ENCODE measurements around the gene KASH5.

Gene KASH5

DNA sequence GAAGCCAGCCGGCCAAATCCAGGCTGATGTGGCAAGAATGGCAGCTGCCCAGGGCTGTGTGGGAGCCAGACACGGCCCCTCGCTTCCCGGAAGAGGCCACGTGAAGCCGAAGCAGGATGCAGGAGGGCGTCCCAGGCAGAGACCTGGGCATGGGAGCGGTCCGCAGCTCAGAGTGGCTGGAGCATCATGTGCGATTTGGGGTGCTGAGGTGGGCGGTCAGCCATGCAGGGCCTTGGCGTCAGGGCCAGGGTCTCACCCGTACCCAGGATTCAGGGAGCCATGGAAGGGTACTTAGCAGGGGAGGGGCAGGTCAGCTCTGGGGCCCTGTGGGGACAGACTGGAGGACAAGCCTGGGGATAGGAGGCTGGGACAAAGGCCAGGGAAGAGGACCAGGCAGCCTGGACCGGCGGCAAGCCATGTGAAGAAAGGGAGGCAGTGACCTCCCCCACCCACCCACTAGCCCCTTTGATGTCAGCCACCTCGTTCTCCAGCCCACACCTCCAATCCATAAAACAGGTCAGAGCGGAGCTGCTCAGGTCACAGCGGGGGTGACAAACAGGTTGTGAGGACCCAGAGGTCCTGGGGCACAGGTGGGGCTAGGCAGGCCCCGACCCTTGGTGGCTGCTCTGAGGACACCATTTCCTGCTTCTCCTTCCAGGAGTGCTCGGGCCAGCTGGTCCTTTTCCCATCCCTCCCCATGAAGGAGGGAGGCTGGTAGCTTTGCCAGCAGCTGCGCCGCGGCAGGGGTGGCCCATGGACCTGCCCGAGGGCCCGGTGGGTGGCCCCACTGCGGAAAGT, 2.3 kb downstream of the KASH5 start:
- no peak for DNase-seq
- in situ Hi-C loops (cut with HindIII; ENCODE audit: low pct_ligation_motif_present, low pct_unique_long_range_greater_than_20kb, low sequenced_read_pairs) = no loop called here

DNA sequence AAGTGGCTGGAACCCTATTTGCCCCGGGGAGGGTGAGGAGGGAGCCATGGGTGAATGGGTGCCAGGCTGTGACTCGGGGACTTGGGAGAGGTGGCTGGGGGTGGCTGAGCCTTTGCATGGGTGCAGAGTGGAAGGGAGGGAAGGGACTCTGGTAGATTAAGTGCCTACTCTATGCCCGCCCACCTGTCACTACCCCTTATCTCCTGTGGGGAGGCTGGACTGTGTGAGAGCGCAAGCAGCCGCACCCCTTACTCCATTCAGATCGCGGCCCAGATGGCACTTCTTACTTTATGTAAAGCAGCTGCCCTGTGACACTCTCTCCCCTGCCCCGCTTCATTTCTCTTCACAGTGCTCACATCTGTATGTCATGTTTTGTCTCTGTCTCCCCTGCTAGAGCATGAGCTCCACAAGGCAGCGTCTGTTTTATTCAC, 2.9 kb downstream of the KASH5 start:
- in situ Hi-C loops (cut with HindIII; ENCODE audit: low pct_ligation_motif_present, low pct_unique_long_range_greater_than_20kb, low sequenced_read_pairs) = no loop called here
- no peak for DNase-seq

DNA sequence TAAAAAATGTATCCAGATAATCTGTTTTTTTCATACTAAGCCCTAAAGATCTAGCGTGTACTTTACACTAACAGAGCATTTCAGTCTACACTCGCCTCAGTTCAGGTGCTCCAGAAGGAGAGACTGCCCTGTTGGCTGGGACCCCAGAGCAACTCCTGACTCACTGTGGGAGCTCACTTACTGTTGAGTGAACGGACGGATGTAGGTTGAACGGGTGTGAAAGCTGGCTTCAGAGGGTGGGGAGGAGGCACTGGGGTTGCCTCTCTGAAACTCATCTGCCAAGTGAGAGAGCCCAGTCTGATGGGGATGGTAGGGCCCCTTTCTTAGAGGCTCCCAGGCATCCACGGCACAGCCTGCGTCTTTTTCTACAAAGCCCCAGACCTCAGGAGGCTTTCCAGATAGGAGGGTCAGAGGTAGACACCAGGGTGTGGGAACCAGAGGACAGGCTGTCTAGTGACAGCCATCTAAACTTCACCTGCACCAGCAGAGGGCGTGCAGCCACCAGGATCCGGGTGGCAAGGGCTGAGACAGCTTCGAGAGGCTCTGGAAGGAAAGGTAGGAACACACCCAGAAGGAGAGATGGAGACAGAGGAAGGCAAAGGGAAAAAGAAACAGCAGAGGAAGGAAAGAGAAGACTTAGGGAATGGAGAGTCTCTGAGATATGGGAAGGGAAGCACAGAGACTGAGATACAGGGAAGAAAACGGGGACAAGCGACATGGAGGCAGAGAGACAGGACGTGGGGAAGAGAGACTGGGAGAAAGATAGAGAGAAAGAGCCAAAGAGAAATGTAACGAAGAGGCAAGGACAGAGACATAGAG, 3.7 kb downstream of the KASH5 start:
- DNase-seq = peak; percentile 73
- in situ Hi-C loops (cut with HindIII; ENCODE audit: low pct_ligation_motif_present, low pct_unique_long_range_greater_than_20kb, low sequenced_read_pairs) = no loop called here

DNA sequence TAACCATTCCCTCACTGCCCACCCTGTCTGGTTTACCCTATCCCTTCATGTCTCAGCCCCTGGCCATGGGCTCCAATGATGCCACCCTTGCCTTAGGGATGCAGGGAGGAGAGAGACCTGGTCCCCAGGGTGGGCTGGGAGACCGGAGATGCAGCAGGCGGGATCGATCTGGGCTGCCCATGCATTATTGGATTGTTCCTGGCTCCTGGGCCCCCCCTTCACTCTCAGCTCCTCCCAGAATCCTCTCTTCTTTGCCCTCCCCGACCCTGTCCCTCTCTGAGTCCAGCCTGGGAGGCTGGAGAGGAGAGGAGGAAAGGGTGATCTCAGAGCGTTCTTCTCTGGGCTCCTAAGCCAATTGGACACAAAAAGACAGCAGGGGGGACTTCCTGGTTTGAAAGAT, 5.8 kb downstream of the KASH5 start:
- in situ Hi-C loops (cut with HindIII; ENCODE audit: low pct_ligation_motif_present, low pct_unique_long_range_greater_than_20kb, low sequenced_read_pairs) = no loop called here

DNA sequence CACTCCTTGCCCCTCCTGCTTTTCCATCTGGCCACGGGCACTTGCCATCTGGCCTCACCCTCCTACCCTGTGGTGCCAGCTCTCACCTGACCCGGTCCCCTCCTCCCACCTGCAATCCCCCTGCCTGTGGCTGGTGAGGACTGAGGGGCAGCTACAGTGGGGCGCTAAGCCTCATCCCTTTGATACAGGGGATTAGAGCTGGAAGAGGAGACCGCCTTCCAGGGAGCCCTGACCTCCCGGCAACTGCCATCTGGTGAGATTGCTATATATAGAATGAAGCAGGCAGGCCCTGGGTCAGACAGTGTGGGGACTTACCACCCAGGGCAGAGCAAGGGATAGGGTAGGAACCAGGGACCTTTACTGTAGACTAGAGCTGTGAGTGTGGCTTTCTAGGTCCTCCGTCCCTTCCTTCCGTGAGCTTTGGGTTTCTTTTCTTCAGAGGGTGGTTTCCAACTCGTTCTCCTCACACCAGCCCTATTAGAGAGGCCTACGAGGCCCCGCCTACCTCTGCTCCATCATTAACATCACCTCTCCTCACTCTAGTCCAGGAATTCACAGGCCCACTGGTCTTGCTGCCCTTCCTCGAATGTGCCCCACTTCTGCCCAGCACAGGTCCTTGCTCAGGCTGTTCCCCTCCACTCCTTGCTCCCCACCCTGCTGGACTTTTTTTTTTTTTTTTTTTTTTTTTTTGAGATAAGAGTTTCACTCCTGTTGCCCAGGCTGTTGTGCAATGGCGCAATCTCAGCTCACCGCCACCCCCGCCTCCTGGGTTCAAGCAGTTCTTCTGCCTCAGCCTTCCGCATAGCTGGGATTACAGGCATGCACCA, 7.7 kb downstream of the KASH5 start:
- in situ Hi-C loops (cut with HindIII; ENCODE audit: low pct_ligation_motif_present, low pct_unique_long_range_greater_than_20kb, low sequenced_read_pairs) = no loop called here

More for the DNA sequence above, 5.8 kb downstream of the KASH5 start:
- no peak for DNase-seq

DNA sequence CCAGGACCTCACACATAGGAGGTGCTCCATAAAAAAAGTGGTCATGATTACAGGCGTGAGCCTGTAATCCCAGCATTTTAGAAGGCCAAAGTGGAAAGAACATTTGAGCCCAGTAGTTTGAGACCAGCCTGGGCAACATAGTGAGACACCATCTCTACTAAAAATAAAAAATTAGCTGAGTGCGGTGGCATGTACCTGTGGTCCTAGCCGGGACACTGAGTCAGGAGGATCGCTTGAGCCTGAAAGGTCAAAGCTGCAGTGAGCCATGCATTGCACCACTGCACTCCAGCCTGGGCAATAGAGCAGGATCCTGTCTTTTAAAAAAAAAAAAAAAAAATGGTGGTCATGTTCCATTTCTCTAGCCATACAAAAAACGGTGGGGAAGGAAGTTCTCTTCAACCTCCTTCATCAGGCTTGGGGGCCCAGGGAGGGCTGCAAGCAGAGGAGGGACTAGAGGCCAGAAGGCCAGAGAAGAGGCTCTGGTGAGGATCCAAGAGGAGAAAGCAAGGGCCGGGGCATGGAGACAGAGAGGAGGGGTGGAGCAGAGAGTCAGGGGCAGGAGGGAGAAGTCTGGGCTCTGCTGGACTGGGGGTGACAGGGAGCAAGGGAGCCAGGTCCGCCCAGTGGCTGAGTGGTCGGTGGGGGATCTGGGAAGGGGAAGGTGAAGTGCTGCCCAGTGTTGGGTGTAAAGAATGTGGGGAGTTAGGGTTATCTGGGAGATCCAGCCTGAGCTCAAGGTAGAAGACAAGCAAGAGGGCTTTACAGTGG, 8.9 kb downstream of the KASH5 start:
- DNase-seq = no peak
- in situ Hi-C loops (cut with HindIII; ENCODE audit: low pct_ligation_motif_present, low pct_unique_long_range_greater_than_20kb, low sequenced_read_pairs) = no loop called here

More for the DNA sequence above, 7.7 kb downstream of the KASH5 start:
- no peak for DNase-seq

DNA sequence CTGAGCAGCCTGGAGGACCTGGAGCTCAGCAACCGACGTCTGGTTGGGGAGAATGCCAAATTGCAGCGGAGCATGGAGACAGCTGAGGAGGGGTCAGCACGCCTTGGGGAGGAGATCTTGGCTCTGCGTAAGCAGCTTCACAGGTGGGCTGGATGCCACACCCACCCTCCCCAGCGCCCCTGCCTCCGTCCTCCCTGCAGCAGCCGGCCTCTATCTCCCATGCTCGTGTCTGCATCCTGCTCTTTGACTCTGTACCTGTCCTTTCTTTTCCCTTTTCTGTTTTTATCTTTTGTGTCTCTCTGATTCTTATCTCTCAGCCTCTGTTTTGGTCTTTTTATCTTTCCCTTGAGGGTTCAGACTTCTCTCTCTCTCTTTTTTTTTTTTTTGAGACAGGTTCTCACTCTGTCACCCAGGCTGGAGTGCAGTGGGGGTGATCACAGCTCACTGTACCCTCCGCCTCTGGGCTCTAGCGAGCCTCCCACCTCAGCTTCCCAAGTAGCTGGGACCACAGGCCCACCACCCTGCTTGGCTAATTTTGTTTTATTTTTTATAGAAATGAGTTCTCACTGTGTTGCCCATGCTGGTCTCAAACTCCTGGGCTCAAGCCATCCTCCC, 10.1 kb downstream of the KASH5 start:
- in situ Hi-C loops (cut with HindIII; ENCODE audit: low pct_ligation_motif_present, low pct_unique_long_range_greater_than_20kb, low sequenced_read_pairs) = no loop called here
- no peak for DNase-seq

DNA sequence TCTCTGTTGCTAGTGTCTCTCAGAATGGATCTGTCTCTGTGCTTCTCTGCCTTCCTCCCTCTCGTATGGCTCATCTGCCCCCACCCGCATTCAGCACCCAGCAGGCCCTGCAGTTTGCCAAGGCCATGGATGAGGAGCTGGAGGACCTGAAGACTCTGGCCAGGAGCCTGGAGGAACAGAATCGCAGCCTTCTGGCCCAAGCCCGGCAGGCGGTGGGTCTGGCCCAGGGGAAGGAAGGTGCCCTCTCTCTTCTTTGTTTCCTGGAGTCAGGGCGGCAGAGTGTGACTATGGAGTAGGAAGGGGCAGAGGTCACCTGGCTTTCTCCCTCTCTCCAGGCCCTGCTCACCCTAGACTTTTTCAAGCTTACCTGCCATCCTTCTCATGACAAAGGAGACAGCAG, 10.9 kb downstream of the KASH5 start:
- DNase-seq = no peak
- in situ Hi-C loops (cut with HindIII; ENCODE audit: low pct_ligation_motif_present, low pct_unique_long_range_greater_than_20kb, low sequenced_read_pairs) = no loop called here

DNA sequence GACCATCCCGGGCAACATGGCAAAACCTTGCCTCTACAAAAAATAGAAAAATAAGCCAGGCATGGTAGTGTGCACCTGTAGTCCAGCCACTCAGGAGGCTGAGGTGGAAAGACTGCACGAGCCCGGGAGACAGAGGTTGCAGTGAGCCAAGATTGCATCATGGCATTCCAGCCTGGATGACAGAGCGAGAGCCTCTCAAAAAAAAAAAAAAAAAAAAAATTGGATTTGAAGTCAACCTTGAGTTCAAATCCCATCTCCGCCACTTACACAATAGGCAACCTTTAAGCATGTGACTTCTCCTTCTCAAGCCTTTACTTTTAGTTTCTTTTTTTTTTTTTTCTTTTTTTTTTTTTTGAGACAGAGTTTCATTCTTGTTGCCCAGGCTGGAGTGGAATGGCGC, 12.0 kb downstream of the KASH5 start:
- in situ Hi-C loops (cut with HindIII; ENCODE audit: low pct_ligation_motif_present, low pct_unique_long_range_greater_than_20kb, low sequenced_read_pairs) = no loop called here
- no peak for DNase-seq

DNA sequence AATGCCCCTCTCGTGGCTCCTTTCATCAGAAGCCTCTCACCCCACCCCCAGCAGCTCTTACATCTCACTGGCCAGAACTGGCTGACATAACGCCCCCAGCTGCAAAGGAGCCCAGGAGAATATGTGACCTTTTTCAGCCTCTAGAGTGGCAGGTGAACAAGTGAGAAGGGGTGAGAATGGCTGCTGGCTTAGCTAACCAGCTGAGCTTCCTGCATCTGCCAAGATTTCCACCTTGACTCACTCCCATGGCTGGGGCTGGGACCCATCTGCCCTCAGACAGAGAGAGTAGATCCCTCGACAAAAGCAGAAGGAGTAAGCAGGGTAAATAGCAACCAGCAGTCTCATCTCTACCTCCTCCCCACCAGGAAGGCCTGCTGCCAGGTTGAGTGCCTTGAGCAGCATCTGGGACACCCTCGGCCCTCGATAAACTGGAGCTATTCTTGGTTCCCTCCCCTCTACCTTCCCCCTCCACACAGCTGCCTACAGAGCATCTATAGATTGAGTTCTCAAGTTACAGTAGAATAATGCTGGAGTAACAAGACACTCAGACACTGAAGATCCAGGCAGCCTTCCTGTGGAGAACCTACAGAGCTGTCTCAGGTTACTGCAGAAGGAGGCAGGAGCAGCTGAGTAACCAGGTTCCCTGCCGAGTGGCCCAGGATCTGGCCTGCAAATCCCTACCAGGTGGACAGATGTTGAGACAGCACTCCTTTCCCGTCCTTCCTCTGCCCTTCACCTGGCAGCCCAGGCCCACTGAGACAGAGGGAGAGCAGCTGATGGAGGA, 15.5 kb downstream of the KASH5 start:
- DNase-seq = no peak
- in situ Hi-C loops (cut with HindIII; ENCODE audit: low pct_ligation_motif_present, low pct_unique_long_range_greater_than_20kb, low sequenced_read_pairs) = no loop called here

DNA sequence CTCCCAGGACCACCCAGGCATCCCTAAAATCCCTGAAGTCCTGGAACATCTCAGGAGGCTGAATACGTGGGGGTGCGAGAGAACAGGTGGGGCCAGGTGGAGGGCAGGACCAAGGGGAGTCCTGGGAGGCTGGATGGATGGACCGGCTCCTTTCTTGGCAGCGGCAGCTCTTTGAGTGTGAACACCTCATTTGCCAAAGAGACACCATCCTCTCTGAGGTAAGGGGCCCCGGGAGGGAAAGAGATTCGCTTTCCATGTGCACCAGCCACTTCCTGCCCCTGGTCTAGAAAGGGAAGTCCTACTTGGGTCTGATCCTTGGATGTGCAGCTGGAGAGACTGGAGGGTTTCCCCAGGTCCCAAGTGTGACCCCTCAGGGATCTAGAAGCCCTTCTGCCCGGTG, 19.0 kb downstream of the KASH5 start:
- in situ Hi-C loops (cut with HindIII; ENCODE audit: low pct_ligation_motif_present, low pct_unique_long_range_greater_than_20kb, low sequenced_read_pairs) = no loop called here
- DNase-seq = no peak

DNA sequence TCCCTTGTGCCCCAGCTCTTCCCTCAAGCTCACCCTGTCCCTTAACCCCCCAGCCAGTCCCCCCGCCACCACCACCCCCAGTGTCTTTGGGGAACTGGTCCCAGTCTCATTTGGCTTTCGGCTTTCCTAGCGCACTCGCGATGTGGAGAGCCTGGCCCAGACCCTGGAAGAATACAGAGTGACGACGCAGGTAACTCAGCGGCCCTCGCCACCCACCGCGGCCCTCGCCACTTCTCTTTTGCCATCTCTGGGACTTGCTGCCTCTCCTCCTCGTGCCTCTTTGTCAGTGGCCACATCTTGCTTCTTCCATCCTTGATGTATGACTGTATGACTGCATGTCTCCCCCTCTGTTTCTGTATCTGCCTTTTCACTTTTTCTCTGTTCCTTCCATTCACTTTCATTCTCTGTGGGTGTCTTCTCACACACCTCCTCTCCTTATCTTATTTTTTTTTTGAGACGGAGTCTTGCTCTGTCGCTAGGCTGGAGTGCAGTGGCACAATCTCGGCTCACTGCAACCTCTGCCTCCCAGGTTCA, 19.5 kb downstream of the KASH5 start:
- no peak for DNase-seq
- in situ Hi-C loops (cut with HindIII; ENCODE audit: low pct_ligation_motif_present, low pct_unique_long_range_greater_than_20kb, low sequenced_read_pairs) = no loop called here

DNA sequence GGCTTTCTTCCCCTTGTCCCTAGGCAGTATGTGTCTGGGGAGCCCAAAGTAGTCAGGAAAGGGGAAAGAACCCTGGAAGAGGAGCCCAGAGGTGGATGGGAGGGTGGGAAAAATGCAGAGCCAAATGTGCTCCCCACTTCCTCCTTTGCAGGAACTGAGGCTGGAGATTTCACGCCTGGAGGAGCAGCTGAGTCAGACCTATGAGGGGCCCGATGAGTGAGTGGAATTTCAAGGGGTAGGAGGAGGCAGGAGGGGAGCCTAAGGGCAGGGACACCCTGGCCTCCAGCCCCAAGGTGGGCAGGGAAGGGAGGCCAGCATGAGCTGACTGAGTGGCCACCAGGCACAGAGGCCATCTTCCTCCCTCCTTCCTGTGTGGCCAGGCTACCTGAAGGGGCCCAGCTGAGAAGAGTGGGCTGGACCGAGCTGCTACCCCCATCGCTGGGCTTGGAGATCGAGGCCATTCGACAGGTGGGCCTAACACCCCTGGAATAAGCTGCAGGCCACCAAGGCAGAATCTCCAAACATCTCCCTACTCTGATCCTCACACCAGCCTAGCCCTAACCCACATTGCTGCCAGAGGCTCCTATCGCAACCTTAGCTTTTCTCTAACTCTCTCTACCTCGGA, 20.9 kb downstream of the KASH5 start:
- in situ Hi-C loops (cut with HindIII; ENCODE audit: low pct_ligation_motif_present, low pct_unique_long_range_greater_than_20kb, low sequenced_read_pairs) = no loop called here

DNA sequence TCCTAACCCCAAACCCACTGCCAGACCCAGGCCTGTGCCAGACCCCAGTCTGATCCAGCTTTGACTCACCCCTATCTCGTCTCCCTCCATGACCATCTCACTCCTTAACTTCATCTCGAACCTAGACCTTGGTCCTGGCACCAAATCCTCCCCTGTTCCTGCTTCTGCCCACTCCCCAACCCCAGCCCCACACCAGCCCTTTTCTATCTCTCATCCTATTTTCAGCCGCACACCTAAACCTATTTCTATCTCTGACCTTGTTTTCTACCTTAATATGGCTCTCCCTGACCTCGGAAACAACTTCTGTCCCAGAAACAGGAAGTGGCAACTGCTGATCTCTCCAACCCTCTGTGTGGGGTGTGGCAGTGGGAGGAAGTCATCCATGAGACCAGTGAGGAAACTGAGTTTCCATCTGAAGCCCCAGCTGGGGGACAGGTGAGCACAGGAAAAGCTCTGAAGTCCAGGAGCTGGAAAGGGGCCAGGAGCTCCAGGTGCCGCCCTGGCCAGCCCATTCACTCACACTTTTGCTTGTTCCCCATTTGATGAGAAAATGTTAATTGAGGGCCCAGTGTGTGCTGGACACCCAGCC, 21.5 kb downstream of the KASH5 start:
- in situ Hi-C loops (cut with HindIII; ENCODE audit: low pct_ligation_motif_present, low pct_unique_long_range_greater_than_20kb, low sequenced_read_pairs) = no loop called here
- no peak for DNase-seq

More for the DNA sequence above, 20.9 kb downstream of the KASH5 start:
- DNase-seq = peak; percentile 70

DNA sequence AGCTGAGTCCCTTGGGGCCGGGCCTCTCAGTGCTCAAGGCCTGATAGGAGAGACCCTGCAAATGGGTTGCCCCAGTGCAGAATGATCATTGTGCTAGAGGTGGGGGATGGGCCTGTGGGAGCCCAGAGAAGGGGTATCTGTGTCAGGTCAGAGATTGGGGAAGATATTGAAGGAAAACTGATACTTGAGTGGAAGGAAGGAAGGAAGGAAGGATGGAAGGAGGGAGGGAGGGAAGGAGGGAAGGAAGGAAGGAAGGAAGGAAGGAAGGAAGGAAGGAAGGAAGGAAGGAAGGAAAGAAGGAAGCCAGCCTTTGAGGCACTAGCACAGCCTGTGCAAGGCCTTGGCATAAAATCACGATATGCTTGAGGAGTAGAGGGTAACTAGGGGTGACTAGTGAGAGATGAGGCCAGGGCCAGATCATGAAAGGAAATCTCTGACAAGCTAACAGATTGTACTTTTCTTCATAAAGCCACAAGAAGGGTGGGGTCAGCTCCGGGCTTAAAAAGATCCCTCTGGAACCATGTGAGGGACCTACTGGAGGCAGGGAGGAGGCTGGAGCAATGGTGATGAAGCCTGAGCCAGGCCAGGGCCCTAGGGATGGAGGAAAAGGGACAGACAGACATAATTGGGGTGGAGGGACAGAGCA, 23.8 kb downstream of the KASH5 start:
- in situ Hi-C loops (cut with HindIII; ENCODE audit: low pct_ligation_motif_present, low pct_unique_long_range_greater_than_20kb, low sequenced_read_pairs) = no loop called here
- no peak for DNase-seq

DNA sequence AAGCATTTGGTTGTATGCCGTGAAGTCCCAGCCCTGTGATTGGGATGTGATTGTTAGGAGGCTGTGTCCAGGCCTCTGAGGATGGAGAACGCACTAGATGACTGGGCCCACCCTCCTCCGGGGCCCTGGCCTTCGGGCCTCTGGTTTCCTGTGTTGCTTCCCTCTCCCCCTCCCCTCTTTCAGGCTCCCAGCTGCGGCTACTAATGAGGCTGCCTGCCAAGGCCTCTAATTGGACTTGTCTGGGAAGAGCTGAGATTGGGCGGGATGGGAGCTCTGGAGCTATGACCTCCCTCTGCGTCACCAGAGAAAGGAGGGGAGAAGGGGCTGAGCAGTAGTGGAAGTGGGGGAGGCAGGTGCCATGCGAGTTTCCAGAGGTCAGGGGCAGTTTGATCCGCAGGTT, 25.3 kb downstream of the KASH5 start:
- in situ Hi-C loops (cut with HindIII; ENCODE audit: low pct_ligation_motif_present, low pct_unique_long_range_greater_than_20kb, low sequenced_read_pairs) = no loop called here
- no peak for DNase-seq

Data from ACHN (cell line).